HG03354 (cell line): ENCODE results near the gene NXNL1.

Source experiments
- ATAC-seq: cut with Tn5 transposase; IDR thresholded peaks from one replicate; pipeline ENCODE4 v1.9.1; 2021; ENCODE audit warnings: mild to moderate bottlenecking; ENCODE audit not compliant: unreplicated experiment, poor library complexity, severe bottlenecking

NXNL1 gene

DNA sequence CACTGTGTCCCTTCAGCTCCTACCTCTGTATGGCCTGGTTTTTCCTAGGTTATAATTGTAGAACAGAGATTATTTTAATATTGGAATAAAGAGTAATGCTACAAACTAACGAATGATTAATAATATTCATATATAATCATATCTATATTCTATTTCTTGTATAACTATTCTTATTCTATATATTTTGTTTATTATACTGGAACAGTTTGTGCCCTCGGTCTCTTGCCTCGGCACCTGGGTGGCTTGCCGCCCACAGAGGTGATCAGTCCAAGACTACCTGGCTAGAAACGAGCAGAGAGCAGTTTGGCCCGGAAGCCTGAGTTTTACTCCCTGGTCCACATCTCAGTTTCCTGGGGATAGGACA, 5.7 kb upstream of the NXNL1 start:
- no peak for ATAC-seq

DNA sequence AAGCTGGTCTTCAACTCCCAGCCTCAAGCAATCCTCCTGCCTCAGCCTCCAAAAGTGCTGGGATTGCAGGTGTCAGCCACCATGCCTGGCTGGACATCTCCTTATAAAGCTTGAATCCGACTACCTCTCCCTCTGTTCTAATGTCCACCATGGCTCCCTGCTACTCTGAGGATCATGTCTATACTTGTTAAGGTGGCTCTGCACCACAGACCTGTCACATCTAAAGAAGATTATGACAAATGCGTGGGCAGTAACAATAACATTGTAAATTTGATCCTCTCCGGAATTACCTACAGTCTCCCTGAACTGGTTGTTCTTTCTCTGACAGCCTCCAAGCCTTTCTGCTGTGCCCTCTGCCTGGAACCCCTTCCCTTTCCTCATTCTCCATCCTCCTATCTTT, 1.8 kb downstream of the NXNL1 start:
- ATAC-seq, result no peak

DNA sequence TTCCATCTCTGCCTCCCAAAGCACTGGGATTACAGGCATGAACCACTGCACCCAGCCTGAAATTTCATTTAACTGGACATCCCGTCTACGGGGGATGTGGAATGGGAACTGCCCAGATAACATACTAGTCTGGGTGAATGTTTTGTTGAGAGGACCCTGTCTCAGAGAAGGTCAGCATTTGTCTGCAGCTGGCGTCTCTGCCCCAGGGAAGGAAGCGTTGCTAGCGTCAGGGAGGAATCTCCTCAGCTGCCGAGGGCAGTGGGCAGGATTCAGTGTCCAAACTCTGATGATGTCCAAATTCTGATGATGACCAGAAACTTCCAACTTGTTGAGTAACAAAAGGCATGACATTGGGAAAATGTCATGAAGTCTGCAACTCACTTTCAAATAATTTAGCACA, 3.1 kb downstream of the NXNL1 start:
- no peak for ATAC-seq

DNA sequence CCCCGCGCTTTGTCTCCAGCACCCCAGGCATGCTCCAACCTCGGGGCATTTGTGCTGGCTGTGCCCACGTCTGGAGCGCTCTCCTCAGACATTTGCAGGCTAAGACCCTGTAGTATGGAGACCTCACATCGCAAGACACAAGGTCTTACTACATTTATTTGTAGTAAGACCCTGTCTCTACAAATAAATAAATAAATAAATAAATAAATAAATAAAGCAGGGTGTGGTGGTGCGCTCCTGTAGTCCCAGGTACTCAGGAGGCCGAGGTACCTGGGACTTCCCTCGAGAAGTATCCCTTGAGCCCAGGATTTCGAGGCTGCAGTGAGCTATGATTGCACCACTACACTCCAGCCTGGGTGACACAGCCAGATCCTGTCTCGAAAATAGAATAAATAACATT, 4.6 kb downstream of the NXNL1 start:
- ATAC-seq, result no peak

DNA sequence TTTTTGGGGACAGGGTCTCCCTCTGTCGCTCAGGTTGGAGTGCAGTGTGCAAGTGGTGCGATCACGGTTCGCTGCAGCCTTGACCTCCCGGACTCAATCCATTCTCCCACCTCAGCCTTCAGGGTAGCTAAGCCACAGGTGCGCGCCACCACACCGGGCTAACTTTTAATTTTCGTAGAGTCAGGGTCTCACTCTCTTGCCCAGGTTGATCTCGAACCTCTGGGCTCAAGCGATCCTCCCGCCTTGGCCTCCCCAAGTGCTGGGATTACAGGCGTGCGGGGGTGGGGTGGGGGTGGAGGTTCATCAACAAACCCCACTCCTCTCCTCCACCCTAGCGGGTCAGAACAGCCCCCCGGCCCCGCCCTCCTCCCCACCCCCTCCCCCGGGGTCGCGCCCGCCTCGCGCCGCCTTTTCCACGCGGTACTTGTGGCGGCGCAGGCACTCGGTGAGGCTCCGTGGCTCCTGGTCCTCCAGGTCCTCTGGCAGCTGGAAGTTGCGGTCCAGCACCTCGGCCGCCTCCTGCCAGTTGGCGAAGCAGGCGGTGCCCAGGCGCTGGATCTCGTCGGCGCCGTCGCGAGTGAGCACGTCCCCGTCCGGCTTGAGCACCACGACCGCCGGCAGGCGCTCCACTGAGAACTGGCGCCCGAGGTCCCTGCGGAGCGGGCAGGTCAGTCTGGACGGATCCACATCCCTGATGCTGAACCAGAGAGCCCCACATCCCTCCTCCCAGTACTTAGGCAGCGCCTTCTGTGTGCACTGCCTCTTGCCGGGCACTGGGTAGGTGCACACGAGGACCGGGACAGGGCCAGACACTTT, 5.2 kb downstream of the NXNL1 start:
- ATAC-seq, result no peak

DNA sequence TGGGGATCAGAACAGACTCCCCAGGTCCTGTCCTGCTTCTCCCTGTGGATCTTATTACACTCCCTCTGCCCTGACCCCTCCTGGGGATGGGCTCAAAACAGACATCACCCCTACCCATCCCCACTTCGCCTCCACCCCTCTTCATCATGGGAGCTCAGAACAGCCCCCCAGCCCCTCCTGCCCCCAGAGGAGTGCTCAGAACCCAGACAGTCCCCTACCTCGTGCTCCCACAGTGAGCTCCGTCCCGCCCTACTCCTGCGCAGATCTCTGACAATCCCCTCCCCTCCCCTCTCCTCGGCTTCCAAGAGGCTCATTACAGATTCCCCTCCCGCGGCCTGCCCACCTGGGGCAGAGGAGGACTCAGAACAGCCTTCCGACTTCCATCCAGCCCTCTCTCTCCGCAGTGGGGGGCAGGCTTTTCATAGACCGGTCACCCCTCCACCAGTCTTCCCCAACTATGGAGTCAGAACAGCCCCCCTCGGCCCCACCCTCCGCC, 6.1 kb downstream of the NXNL1 start:
- ATAC-seq, result no peak

DNA sequence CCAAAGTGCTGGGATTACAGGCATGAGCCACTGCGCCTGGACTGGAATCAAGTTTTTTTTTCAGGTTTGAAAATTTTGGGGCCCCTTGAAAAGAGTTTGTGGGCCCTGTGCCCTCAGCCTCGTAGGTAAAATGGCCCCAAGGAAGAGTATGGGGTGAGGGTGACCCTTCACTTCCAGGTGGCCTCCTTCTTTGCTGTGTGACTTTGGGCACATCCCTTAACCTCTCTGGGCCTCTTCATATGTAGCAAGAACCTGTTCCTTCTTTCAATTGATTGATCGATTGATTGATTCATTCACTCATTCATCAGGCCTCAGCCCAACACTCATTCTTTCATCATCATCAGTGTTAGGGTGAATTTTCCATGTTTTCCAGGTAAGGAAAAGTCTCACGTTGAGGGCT, 8.9 kb downstream of the NXNL1 start:
- ATAC-seq, result no peak

DNA sequence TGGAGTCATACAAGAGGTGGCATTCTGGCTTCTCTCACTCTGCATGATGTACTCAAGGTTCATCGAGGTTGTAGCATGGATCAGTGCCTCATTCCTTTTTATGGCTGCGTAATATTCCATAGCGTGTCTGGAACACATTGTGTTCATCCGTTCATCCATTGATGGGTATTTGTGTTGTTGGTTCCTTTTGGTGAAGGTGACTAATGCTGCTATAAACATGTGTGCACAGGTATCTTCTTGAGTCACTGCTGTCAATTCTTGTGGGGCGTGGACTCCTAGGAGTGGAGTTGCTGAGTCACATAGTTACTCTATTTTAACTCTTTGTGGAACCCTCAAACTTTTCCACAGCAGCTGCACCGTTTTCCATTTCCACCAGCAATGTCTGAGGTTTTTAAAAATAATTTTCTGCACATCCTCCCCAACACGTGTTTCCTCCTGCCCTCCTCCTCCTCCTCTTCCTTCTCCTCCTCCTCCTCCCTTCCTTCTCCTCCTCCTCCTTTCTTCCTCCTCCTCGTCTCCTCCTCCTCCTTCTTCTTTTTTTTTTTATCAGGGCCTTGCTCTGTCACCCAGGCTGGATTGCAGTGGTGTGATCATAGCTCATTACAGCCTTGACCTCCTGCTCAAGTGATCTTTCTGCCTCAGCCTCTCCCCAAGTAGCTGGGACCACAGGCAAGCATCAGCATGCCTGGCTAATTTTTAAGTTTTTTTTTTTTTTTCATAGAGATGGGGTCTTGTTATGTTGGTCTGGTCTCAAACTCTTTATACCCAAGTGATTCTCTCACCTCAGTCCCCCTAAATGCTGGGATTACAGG, 10.3 kb downstream of the NXNL1 start:
- no peak for ATAC-seq

DNA sequence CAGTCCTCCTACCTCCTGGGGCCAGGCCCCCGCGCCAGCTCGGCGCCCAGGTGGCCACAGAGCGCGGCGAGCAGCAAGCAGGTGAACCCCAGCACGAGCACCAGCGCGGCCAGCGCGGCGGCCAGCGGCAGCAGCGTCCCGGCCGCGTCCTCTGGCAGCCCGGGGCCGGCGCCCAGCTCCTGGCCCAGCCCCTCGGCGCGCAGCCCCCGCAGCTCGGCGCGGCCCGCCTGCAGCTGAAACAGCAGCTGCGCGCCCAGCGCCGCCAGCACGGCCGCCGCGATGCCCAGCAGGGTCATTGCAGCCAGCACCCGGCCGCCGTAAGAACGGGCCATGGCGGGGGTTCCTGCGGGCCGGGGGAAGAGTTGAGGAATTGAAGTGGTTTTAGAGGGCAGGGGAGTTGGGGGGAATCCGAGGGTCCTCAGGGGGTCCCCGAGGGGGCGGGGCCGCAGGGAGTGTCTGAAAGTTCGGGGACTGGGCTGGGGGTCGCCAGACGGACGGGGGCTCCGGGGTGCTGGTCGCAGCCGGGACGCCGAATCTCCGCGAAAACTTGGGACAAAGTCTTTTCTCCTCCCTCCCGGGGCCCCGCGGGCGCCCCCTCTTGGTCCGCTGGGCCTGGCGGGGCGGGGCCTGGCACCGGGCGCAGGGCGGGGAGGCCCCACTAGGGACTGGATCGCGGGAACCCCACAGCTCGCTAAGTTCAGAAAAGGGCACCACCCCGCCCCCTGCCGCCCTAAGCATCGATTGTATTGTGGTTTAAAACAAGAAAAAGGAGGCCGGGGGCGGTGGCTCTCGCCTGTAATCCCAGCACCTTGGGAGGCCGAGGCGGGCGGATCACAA, 12.4 kb downstream of the NXNL1 start, which contains the start of gene TMEM221:
Gene TMEM221 (minus strand): TSS at position 538 of the 837 bp plus-strand sequence. CDS start 206 bp downstream, at position 332.
- ATAC-seq, result no peak

DNA sequence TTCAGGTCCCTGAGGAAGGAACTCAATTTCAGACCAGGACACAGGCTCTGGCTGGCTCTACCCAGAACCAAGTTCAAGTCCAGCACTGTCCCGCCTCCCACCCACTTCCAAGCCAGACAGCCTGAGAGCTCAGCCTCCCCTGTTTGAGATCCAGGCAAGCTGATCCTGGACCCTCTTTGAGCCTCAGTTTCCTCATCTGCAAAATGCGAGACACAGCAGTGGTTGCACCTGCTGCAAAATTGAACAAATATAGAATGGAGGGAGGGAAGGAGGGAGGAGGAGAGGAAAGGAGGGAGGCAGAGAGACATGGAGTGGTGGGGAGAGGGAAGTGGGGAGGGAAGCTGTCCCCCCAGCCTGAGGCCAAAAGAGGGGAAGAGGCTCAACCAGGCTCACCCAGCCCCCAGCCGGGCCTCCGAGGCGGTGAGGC, 13.0 kb downstream of the NXNL1 start:
- no peak for ATAC-seq

DNA sequence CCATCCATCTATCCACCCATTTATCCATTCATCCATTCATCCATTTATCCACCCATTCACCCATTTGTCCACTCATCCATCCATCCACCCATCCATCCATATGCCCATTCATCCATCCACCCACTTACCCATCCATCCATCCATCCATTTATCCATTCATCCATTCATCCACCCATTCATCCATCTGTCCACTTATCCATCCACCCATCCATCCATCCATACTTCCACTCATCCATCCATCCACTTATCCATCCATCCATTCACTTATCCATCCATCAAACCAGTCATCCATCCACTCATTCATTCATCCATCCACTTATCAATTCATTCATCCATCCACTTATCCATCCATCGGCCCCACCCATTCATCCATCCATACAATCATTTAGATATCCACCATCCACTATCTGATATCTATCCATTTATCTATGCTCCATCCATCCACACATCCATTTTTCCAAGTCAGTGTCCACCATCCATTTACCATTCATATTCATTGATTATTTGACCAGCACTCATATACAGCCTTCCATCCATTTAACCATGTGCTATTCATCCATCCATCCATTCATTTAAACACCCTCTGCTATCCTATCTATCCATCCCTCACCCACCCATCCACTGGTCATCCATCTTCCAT, 15.1 kb downstream of the NXNL1 start:
- ATAC-seq, result no peak

DNA sequence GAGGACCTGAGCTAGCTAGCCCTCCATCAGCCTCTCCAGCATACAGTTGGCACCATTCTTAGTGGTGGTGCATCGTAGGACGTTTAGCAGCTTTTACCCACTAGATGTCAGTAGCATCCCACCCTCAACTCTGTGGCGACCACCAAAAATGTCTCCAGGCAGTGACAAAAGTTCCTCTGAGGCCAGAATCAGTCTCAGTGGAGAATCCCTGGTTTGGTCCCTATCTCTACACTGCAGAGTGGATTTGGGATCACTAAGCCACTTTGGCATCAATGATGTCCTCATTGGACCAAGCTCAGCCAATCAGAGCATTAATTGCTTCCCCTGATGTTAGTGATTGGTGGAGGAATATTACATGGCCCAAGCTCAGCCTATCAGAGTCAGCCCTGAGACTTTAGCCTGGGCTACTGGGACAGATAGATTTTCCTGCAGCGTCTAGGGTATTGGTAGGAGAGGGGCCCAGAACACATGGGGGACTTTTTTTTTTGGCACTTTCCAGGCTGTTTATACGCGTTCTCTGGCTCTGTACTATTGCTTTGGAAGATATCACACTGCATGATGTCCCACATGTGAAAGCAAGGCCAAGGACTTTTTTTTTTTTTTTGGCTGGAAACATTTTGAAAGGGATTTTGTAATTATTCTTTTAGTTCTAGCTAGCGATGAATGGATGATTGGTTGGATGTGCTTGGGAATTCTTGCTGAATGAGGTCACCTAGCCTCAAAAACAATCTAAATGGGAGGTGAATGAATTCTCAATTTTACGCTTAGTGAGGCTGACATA, 19.3 kb downstream of the NXNL1 start:
- ATAC-seq, result no peak

DNA sequence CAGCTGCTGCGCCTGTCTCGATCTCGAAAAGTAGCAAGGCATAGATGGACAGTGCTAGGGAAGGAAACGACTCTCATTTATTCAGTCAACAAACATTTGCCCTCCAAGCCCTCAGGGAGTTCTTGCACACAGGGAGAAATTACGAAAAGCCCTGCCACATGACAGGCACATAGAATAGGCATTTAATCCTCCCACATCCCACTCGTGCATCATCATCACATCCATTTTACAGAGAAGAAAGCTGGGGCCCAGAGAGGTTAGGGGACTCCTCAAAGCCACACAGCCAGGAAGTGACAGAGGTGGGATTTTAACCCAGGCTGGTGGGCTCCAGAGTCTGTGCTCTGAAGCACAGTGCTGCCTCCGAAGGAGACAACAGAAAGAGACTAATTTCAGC, 23.9 kb downstream of the NXNL1 start:
- ATAC-seq, result no peak

DNA sequence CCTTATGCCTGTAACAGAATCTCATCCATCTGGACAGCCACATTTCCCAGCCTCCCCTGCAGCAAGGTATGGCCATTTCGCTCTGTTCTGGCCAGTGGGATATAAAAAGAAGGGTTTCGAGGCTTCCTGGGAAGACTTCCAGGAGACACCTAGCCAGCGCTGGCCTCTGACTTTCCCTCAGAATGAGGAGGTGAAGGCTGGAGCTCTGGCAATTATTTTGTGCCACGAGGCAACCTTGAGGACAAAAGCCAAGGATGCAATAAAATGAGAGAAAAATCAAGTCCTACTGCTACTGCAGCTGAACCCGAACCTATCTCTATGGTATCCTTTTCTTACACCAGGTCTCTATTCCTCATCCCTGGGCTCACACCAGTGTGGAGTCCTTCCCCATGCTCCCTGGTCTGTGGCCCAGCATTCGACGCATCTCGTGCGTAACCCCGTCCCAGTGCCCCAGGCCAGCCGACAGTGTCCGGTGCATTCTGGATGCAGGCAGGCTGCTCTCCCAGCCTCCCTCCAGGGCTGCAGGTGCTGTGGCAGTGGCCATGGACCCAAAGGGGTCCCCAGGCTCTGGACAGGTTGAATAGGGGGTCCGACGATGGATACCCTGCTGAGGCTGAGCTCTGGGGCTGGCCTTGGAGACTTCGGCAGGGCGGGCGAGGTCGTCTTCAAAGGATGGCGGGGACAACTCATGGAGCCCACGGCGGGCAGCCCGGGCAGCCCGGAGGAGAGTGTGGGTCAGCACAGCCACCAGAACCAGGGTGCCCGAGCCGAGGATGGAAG, 24.4 kb downstream of the NXNL1 start:
- ATAC-seq, result no peak

DNA sequence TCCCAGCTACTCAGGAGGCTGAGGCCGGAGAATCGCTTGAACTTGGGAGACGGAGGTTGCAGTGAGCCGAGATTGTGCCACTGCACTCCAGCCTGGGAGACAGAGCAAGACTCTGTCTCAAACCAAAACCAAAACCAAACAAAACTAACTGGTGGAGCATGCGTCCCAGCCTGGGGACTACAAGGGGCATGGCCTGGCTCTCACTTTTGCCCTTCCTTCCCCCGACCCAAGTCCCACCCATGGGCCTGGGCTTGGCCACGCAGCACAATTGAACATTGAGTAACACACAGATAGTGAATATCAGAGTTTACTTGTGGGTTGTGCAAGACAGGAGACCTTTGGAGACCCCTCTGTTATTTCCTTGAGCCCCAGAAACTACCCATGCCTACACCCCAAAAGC, 25.5 kb downstream of the NXNL1 start:
- ATAC-seq, result no peak

DNA sequence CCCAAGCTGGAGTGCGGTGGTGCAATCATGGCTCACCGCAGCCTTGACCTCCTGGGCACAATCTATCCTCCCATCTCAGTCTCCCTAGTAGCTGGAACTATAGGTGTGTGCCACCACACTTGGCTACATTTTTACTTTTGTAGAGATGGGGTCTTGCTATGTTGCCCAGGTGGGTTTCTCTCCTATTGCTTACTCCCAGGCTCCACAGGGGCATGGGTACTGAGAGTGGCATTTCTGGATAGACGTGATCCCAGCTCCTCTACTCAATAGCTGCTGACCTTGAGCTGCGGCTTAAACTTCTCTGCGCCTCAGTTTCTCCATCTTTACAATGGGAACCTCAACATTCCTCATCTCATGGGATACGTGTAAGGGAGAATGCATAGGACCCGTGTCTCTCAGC, 29.3 kb downstream of the NXNL1 start:
- no peak for ATAC-seq

DNA sequence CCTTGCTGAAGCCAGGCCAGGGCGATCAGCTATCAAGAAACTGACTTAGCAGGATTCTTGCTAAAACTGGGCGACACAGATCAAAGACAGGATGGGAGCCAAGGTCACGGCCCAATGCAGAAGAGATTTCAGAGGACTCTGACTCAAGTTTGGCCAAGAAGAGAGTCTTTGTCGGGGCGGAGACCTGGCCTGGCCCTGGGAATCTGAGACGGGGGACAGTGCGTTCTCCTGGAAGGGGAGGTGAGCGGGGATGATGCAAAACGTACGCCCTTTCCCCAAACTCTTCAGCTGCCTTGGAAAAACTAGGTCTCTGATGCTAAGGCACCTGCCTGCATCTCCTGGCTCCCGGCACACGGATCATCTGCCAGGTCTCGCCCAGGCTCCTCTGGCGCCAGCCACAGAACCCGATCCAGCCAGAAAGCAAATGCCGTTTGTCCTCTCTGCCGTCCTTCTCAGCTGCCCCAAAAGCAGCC, 31.0 kb downstream of the NXNL1 start:
- ATAC-seq, result no peak

DNA sequence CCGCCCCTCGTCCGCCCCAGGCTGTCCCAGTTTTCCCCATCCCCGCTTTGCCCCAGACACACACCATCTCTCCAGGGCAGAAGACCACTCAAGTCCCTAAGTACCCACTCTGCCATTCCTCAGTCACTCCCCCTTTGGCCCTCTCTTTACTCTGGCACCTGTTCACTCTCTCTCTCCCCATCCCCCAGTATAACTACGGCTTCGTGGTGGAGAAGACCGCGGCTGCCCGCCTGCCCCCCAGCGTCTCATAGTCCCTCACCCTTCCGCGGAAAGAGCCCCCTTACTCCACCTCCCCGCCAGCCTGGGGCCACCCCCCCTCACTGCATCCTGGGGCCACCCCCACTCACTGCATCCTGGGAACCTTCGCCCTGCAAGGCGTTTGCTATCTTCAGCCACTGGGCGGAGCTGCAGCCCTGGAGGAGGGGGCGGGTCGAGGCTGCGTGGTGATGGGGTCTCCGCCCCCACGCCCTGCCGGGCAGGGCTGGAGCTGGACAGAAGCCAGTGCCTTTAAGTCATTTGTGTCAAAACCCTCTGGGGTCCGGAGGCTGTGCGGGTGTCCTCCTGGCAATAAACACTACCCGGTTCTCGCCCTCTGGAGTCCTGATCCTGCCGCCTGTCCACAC, 35.9 kb downstream of the NXNL1 start:
- no peak for ATAC-seq
